K562 (cell line): ENCODE measurements around the gene HES6. TPM values are rescaled to one million over a fixed set of nuclear protein-coding genes. Genes with fewer than 3 reads are reported as not detected.

ENCODE experiments used
- BRF1 ChIP-seq: IDR thresholded peaks from 3 replicates; pipeline ENCODE4 v1.6.1; 2011; ENCODE audit warnings: borderline replicate concordance, mild to moderate bottlenecking; ENCODE audit not compliant: insufficient read length; ENCODE audit errors: extremely low read depth
- CBX2 ChIP-seq: fragments of 200-600 bp; sonication (generic); IDR thresholded peaks from one replicate; pipeline ENCODE4 v1.6.1; 2012; ENCODE audit warnings: mild to moderate bottlenecking, low read length, inconsistent platforms; ENCODE audit not compliant: insufficient read depth, poor library complexity, severe bottlenecking
- CEBPB ChIP-seq: fragments of 450-650 bp; IDR thresholded peaks from 2 replicates; pipeline ENCODE4 v1.6.1; 2016; ENCODE audit warnings: missing genetic modification characterization, missing compliant biosample characterization
- COPS2 ChIP-seq: fragments of 450-650 bp; conservative IDR thresholded peaks from 2 replicates; pipeline ENCODE4 v1.6.1; 2016; ENCODE audit warnings: mild to moderate bottlenecking, moderate library complexity
- CTBP1 ChIP-seq: fragments of 450-650 bp; IDR thresholded peaks from 2 replicates; pipeline ENCODE4 v1.6.1; 2016; ENCODE audit warnings: borderline replicate concordance
- HDAC3 ChIP-seq: fragments of 450-650 bp; IDR thresholded peaks from 2 replicates; pipeline ENCODE4 v1.6.1; 2018; ENCODE audit warnings: borderline replicate concordance, mild to moderate bottlenecking, moderate library complexity; ENCODE audit not compliant: partially characterized antibody
- HIVEP1 ChIP-seq: fragments of 250-450 bp; sonication (Bioruptor Pico); IDR thresholded peaks from 2 replicates; pipeline ENCODE4 v1.4.0; 2020; ENCODE audit warnings: mild to moderate bottlenecking
- JUN ChIP-seq, 2 experiments: sonication (generic) in 1 of 2; formaldehyde crosslinking in 1 of 2; IDR thresholded peaks; 2 replicates each; pipeline versions ENCODE4 v1.6.1 to v1.8.0; 2012 to 2022; ENCODE audit warnings: borderline replicate concordance in 2 of 2, mild to moderate bottlenecking in 2 of 2, improper control_type of control experiment in 1 of 2, low read depth in 1 of 2, low read length in 1 of 2, missing genetic modification reagents in 1 of 2
- JUND ChIP-seq, 2 experiments: IDR thresholded peaks; 2 replicates in 1 of 2; 3 replicates in 1 of 2; pipeline ENCODE4 v1.6.1; 2011; ENCODE audit warnings: borderline replicate concordance in 2 of 2, low read depth in 2 of 2, low read length in 2 of 2, improper control_type of control experiment in 1 of 2, missing biosample characterization in 1 of 2, missing genetic modification characterization in 1 of 2, missing genetic modification reagents in 1 of 2
- MAFF ChIP-seq: IDR thresholded peaks from 2 replicates; pipeline ENCODE4 v1.6.1; 2012; ENCODE audit warnings: low read length, improper control_type of control experiment
- MAFG ChIP-seq: fragments of 450-650 bp; conservative IDR thresholded peaks from 2 replicates; pipeline ENCODE4 v1.6.1; 2016; ENCODE audit warnings: missing genetic modification characterization, missing compliant biosample characterization
- MAZ ChIP-seq, 2 experiments: fragments of 450-650 bp in 1 of 2; sonication (generic) in 1 of 2; formaldehyde crosslinking; IDR thresholded peaks in 1 of 2; conservative IDR thresholded peaks in 1 of 2; 2 replicates each; pipeline versions ENCODE4 v1.4.0 to v1.5.0; 2020; ENCODE audit warnings: mild to moderate bottlenecking in 1 of 2, missing genetic modification reagents in 1 of 2
- MYBL2 ChIP-seq, 2 experiments: fragments of 450-650 bp in 1 of 2; sonication (generic) in 1 of 2; formaldehyde crosslinking in 1 of 2; IDR thresholded peaks; 2 replicates each; pipeline versions ENCODE4 v1.6.1 to v1.8.1; 2017 to 2022; ENCODE audit warnings: borderline replicate concordance in 1 of 2, inconsistent platforms in 1 of 2, low read depth in 1 of 2, mild to moderate bottlenecking in 1 of 2, missing genetic modification reagents in 1 of 2, moderate library complexity in 1 of 2
- MYC ChIP-seq, 2 experiments: fragments of 250-450 bp in 1 of 2; sonication (Bioruptor Pico) in 1 of 2; IDR thresholded peaks; 2 replicates each; pipeline versions ENCODE4 v1.5.1 to v1.6.1; 2012 to 2021; ENCODE audit warnings: low read depth in 2 of 2, borderline replicate concordance in 1 of 2, improper control_type of control experiment in 1 of 2, low read length in 1 of 2, mild to moderate bottlenecking in 1 of 2, moderate library complexity in 1 of 2
- PATZ1 ChIP-seq: fragments of 250-450 bp; sonication (Bioruptor Pico); IDR thresholded peaks from 2 replicates; pipeline ENCODE4 v1.5.0; 2020; ENCODE audit warnings: mild to moderate bottlenecking, borderline replicate concordance
- PML ChIP-seq: IDR thresholded peaks from 2 replicates; pipeline ENCODE4 v1.6.1; 2012; ENCODE audit warnings: low read length, inconsistent platforms
- RAD21 ChIP-seq, 2 experiments: fragments of 250-450 bp in 1 of 2; fragments of 450-650 bp in 1 of 2; sonication (Bioruptor Pico) in 1 of 2; formaldehyde crosslinking in 1 of 2; IDR thresholded peaks in 1 of 2; conservative IDR thresholded peaks in 1 of 2; 2 replicates each; pipeline versions ENCODE4 v1.4.0 to v1.8.0; 2020 to 2022; ENCODE audit warnings: mild to moderate bottlenecking in 2 of 2, moderate library complexity in 1 of 2
- RB1 ChIP-seq: fragments of 450-650 bp; IDR thresholded peaks from 2 replicates; pipeline ENCODE4 v1.6.1; 2017; ENCODE audit warnings: low read depth, mild to moderate bottlenecking
- SMC3 ChIP-seq: conservative IDR thresholded peaks from 2 replicates; pipeline ENCODE4 v1.6.1; 2011; ENCODE audit warnings: low read depth, low read length, improper control_type of control experiment; ENCODE audit not compliant: insufficient read depth
- SRF ChIP-seq, 2 experiments: fragments of 250-450, 450-650 bp in 1 of 2; sonication (Bioruptor Pico) in 1 of 2; sonication (generic) in 1 of 2; formaldehyde crosslinking; IDR thresholded peaks; 2 replicates each; pipeline versions ENCODE4 v1.5.0 to v1.5.1; 2020 to 2022; ENCODE audit warnings: mild to moderate bottlenecking in 1 of 2, missing genetic modification reagents in 1 of 2
- THRAP3 ChIP-seq: fragments of 450-650 bp; IDR thresholded peaks from 2 replicates; pipeline ENCODE4 v1.6.1; 2016; ENCODE audit warnings: mild to moderate bottlenecking, inconsistent platforms, borderline replicate concordance
- ZBTB5 ChIP-seq: fragments of 450-650 bp; IDR thresholded peaks from 2 replicates; pipeline ENCODE4 v1.6.1; 2017; ENCODE audit warnings: antibody characterized with exemption
- ZSCAN29 ChIP-seq: fragments of 450-650 bp; IDR thresholded peaks from 2 replicates; pipeline ENCODE4 v1.6.1; 2017
- polyA plus RNA-seq, 8 experiments: library from polyadenylated mRNA; depleted of rRNA in 4 of 8; stranded (reverse) in 5 of 8; unstranded in 3 of 8; fragments of >200 nt; fragmentation: Nextera tagmentation in 2 of 8; fragmentation: Illumina TruSeq in 1 of 8; extraction: Ambion mirVana in 2 of 8; extraction: Trizol in 1 of 8; gene quantifications; 2 replicates each; pipeline versions ENCODE4 v1.2.1 to v1.2.3, GENCODE V29; 2011 to 2014; ENCODE audit warnings: inconsistent platforms in 1 of 8, missing spikeins in 1 of 8
- total RNA-seq, 7 experiments: library from RNA; depleted of rRNA in 6 of 7; stranded (reverse); fragments of >200 nt in 6 of 7; fragmentation: Illumina TruSeq in 2 of 7; extraction: Trizol in 2 of 7; gene quantifications; 2 replicates each; pipeline versions ENCODE4 v1.2.1 to v1.2.3, GENCODE V29; 2011 to 2021; ENCODE audit warnings: low replicate concordance in 1 of 7

The HES6 gene
- total and polyA plus RNA-seq, 9 of the 15 experiments (the other 6 are each of a cell fraction or from before 2014, with no cell fraction given) = 6.2 to 133 (median 29.2) TPM

- TF ChIP-seq ZBTB5 (no peak), RAD21 (CRISPR knock-in tag; conservative IDR thresholded peaks at IDR 0.05 in 1 of 2, IDR thresholded peaks at IDR 0.05 in 1 of 2) (peak in 1 of 2 experiments; percentile 50; a peak in 2 of 4 replicates), MAZ (CRISPR knock-in tag; conservative IDR thresholded peaks at IDR 0.05 in 1 of 2, IDR thresholded peaks at IDR 0.05 in 1 of 2) (0 out of 4 replicates have a peak, but pooled peaks of 1 of the 2 experiments have one; percentile 27), PML (no peak), JUN (IDR thresholded peaks at IDR 0.05; ENCODE audit: borderline replicate concordance, low read depth, low read length) (no peak), JUN (CRISPR knock-in tag; IDR thresholded peaks at IDR 0.05; ENCODE audit: borderline replicate concordance) (no peak), MYC (IDR thresholded peaks at IDR 0.05; ENCODE audit: low read depth, low read length) (0 out of 2 replicates have a peak, but pooled peaks have one; percentile 23), MYC (CRISPR knock-in tag; IDR thresholded peaks at IDR 0.05; ENCODE audit: borderline replicate concordance, low read depth) (no peak), CBX2 (no peak), SMC3 (peak; percentile 37), THRAP3 (no peak), HIVEP1 (no peak), MYBL2 (IDR thresholded peaks at IDR 0.05; ENCODE audit: low read depth) (no peak), MYBL2 (CRISPR knock-in tag; IDR thresholded peaks at IDR 0.05; ENCODE audit: borderline replicate concordance) (no peak), SRF (CRISPR knock-in tag; IDR thresholded peaks at IDR 0.05) (0 out of 4 replicates have a peak, but pooled peaks of 1 of the 2 experiments have one; percentile 47), MAFG (tag) (no peak), CEBPB (tag) (0 out of 2 replicates have a peak, but pooled peaks have one; percentile 21), COPS2 (no peak), BRF1 (no peak), PATZ1 (CRISPR knock-in tag) (no peak), ZSCAN29 (no peak), HDAC3 (no peak), RB1 (no peak), CTBP1 (no peak), JUND (IDR thresholded peaks at IDR 0.05; ENCODE audit: borderline replicate concordance, low read depth, low read length) (0 out of 2 replicates have a peak, but pooled peaks have one; percentile 11), JUND (tag; IDR thresholded peaks at IDR 0.05; ENCODE audit: borderline replicate concordance, low read depth, low read length) (no peak), MAFF (no peak)
These were observed 16.8 kb upstream of the HES6 start (continued) for GRCh38 chr2:238256594-238257104.
